CD4-positive, alpha-beta T cell (primary cell): ENCODE data around the gene TRIM37. TPM values are rescaled to one million over a fixed set of nuclear protein-coding genes. Genes with fewer than 3 reads are reported as not detected.
A peak's percentile ranks its signal among the peaks of the same experiment; 100 is the strongest.

Experiments used
- ATAC-seq: fragments of 200-7000 bp; cut with Tn5 transposase; one replicate; pipeline ENCODE4 v1.10.0; 2022; ENCODE audit warnings: mild to moderate bottlenecking; ENCODE audit not compliant: poor library complexity
- CTCF ChIA-PET: fragments of 350-600 bp; sonication (Branson Sonifier 250); formaldehyde crosslinking; loops from one replicate; lab custom pipeline; 2021; ENCODE audit warnings: antibody characterized with exemption, inconsistent platforms; lab: Charles Lee
- POLR2A ChIA-PET: fragments of 350-600 bp; sonication (Branson Sonifier 250); formaldehyde crosslinking; loops from one replicate; lab custom pipeline; 2021; ENCODE audit warnings: antibody characterized with exemption, inconsistent platforms; lab: Charles Lee
- DNase-seq, 14 experiments: peaks; one replicate each; pipeline ENCODE4 v3.0.0-alpha.2; 2013 to 2020; ENCODE audit warnings: mixed read lengths in 2 of 14
- H3K27ac ChIP-seq, 2 donors: one replicate each; pipeline versions ENCODE4 v1.5.1 to v1.7.0; 2013; ENCODE audit warnings: low read length in 2 of 2, low read depth in 1 of 2, mild to moderate bottlenecking in 1 of 2
- H3K27me3 ChIP-seq, 2 experiments: 1 replicate in 1 of 2; 2 replicates in 1 of 2; pipeline versions ENCODE4 v1.6.1 to v1.7.0; 2013; ENCODE audit warnings: low read length in 2 of 2, control low read depth in 1 of 2, mild to moderate bottlenecking in 1 of 2, moderate library complexity in 1 of 2; ENCODE audit not compliant: insufficient read depth in 2 of 2, control insufficient read depth in 1 of 2
- H3K36me3 ChIP-seq: one replicate; pipeline ENCODE4 v1.6.1; 2013; ENCODE audit warnings: low read length, control low read depth; ENCODE audit not compliant: insufficient read depth
- H3K4me1 ChIP-seq: one replicate; pipeline ENCODE4 v1.6.1; 2013; ENCODE audit warnings: low read length, control low read depth; ENCODE audit not compliant: insufficient read depth
- H3K4me3 ChIP-seq: one replicate; pipeline ENCODE4 v1.5.1; 2013; ENCODE audit warnings: mild to moderate bottlenecking, low read length, moderate library complexity
- H3K9me3 ChIP-seq, 2 experiments: 1 replicate in 1 of 2; 2 replicates in 1 of 2; pipeline versions ENCODE4 v1.6.1 to v1.7.0; 2013; ENCODE audit warnings: low read length in 2 of 2, mild to moderate bottlenecking in 2 of 2, control low read depth in 1 of 2, moderate library complexity in 1 of 2; ENCODE audit not compliant: control insufficient read depth in 1 of 2, insufficient read depth in 1 of 2
- H3K27ac Mint-ChIP-seq: one replicate; pipeline ENCODE4 v1.8.0; 2020; ENCODE audit warnings: mixed read lengths
- H3K27me3 Mint-ChIP-seq: one replicate; pipeline ENCODE4 v1.8.0; 2021; ENCODE audit warnings: mixed read lengths
- H3K36me3 Mint-ChIP-seq: one replicate; pipeline ENCODE4 v1.8.0; 2021; ENCODE audit warnings: low read depth, mixed read lengths
- H3K4me1 Mint-ChIP-seq: one replicate; pipeline ENCODE4 v1.8.0; 2021; ENCODE audit warnings: low read depth, mixed read lengths
- H3K4me3 Mint-ChIP-seq: one replicate; pipeline ENCODE4 v1.8.0; 2020; ENCODE audit warnings: mild to moderate bottlenecking, mixed read lengths
- H3K9me3 Mint-ChIP-seq: one replicate; pipeline ENCODE4 v1.8.0; 2020; ENCODE audit warnings: mixed read lengths
- intact Hi-C, 2 experiments: fragments of 100-400 bp; cut with DNase I in 1 of 2; cut with micrococcal nuclease in 1 of 2; formaldehyde crosslinking; loops; one replicate each; pipeline versions ENCODE4 v1.15.1 to v1.9.0; 2023 to 2025; cut with DNase I, micrococcal nuclease
- total RNA-seq, 174 experiments: library from RNA in 2 of 174; stranded (reverse) in 2 of 174; gene quantifications; one replicate each; pipeline ENCODE4 v1.2.3 and lab custom pipeline; 2021 to 2026
- TF ChIP-seq, protein P1 (sequence below): fragments of 200-600 bp; IDR thresholded peaks from one replicate; pipeline ENCODE4 v1.8.0; 2022; ENCODE audit warnings: antibody characterized with exemption, mild to moderate bottlenecking

Gene TRIM37
- total RNA-seq, 2 experiments from 2014 or later = 16.8 to 18.0 TPM

DNA sequence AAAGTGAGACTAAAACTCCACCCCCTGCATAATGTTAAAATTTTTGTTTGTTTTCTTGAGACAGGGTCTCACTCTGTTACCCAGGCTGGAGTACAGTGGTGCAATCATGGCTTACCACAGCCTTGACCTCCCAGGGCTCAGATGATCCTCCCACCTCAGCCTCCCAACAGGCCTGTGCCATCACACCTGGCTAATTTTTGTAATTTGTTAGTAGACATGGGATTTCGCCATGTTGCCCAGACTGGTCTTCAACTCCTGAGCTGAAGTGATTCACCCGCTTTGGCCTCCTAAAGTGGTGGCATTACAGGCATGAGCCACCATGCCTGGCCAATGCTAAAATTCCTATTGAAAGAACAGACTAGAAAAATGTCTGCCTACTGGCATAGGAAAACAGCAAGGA, 103.8 kb downstream of the TRIM37 start:
- H3K27me3 Mint-ChIP-seq = no peaks in the 10 kb centered on the region
- Histone ChIP-seq H3K4me3 (no peak overlapping the region), H3K27ac (no peak overlapping the region), H3K36me3 (peaks cover 17% of the 10 kb centered on the region), H3K4me1 (peaks cover 9% of the 10 kb centered on the region), H3K9me3 (no peaks in the 10 kb centered on the region), H3K27me3 (no peaks in the 10 kb centered on the region)
- peaks cover 12% of the 10 kb centered on the region for H3K4me1 Mint-ChIP-seq
- ATAC-seq = no peak
- peaks cover 33% of the 10 kb centered on the region for H3K36me3 Mint-ChIP-seq
- CTCF ChIA-PET = interaction anchor here (5.7 kb wide), 1 partner anchor 484 kb away, joined by 36 read pairs; no protein-coding TSS in a partner anchor
- TF ChIP-seq, protein P1, sequence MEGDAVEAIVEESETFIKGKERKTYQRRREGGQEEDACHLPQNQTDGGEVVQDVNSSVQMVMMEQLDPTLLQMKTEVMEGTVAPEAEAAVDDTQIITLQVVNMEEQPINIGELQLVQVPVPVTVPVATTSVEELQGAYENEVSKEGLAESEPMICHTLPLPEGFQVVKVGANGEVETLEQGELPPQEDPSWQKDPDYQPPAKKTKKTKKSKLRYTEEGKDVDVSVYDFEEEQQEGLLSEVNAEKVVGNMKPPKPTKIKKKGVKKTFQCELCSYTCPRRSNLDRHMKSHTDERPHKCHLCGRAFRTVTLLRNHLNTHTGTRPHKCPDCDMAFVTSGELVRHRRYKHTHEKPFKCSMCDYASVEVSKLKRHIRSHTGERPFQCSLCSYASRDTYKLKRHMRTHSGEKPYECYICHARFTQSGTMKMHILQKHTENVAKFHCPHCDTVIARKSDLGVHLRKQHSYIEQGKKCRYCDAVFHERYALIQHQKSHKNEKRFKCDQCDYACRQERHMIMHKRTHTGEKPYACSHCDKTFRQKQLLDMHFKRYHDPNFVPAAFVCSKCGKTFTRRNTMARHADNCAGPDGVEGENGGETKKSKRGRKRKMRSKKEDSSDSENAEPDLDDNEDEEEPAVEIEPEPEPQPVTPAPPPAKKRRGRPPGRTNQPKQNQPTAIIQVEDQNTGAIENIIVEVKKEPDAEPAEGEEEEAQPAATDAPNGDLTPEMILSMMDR = no peak
- H3K9me3 Mint-ChIP-seq = no peaks in the 10 kb centered on the region
- H3K27ac Mint-ChIP-seq = peak overlapping the region; percentile 47
- H3K4me3 Mint-ChIP-seq = no peak overlapping the region
- intact Hi-C loops = loop anchor here in 1 of 2 experiments (5.0 to 10.0 kb wide), 2 partner anchors 104 to 688 kb away; partner anchors contain the start of gene TRIM37
- POLR2A ChIA-PET = interaction anchor here (1.2 kb wide), 1 partner anchor 484 kb away, joined by 3 read pairs; no protein-coding TSS in a partner anchor
- DNase-seq = no peak

DNA sequence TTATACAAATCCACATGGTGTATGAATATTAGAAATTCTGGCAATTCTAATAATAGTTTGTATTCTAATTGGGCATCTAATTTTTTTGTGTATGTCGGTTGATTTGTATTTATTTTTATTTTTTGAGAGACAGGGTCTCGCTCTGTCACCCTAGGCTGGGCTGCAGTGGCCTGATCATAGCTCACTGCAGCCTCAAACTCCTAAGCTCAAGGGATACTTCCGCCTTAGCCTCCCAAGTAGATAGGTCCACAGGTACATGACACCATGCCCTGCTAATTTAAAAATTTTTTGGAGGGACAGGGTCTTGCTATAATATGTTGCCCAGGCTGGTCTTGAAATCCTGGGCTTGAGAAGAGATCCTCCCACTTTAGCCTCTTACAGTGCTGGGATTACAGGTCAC, 104.6 kb downstream of the TRIM37 start:
- Histone ChIP-seq H3K27ac (peak overlapping the region in 1 of 2 donors; percentile 54), H3K27me3 (no peaks in the 10 kb centered on the region), H3K4me1 (peaks cover 9% of the 10 kb centered on the region), H3K9me3 (no peaks in the 10 kb centered on the region), H3K4me3 (no peak overlapping the region), H3K36me3 (peaks cover 15% of the 10 kb centered on the region)
- peaks cover 12% of the 10 kb centered on the region for H3K4me1 Mint-ChIP-seq
- ChIA-PET POLR2A (interaction anchor here (1.0 to 1.4 kb wide), 3 partner anchors 370 to 483 kb away, joined by 3 to 8 read pairs (median 6); no protein-coding TSS in a partner anchor), CTCF (interaction anchor here (5.7 kb wide), 1 partner anchor 483 kb away, joined by 36 read pairs; no protein-coding TSS in a partner anchor)
- H3K9me3 Mint-ChIP-seq = no peaks in the 10 kb centered on the region
- no peak overlapping the region for H3K4me3 Mint-ChIP-seq
- DNase-seq = no peak
- H3K36me3 Mint-ChIP-seq = peaks cover 32% of the 10 kb centered on the region
- H3K27ac Mint-ChIP-seq = peak overlapping the region; percentile 91
- TF ChIP-seq, protein P1 = no peak
- no peaks in the 10 kb centered on the region for H3K27me3 Mint-ChIP-seq
- ATAC-seq = no peak
- intact Hi-C loops = loop anchor here in 1 of 2 experiments (5.0 to 10.0 kb wide), 2 partner anchors 105 to 687 kb away; partner anchors contain the start of gene TRIM37

DNA sequence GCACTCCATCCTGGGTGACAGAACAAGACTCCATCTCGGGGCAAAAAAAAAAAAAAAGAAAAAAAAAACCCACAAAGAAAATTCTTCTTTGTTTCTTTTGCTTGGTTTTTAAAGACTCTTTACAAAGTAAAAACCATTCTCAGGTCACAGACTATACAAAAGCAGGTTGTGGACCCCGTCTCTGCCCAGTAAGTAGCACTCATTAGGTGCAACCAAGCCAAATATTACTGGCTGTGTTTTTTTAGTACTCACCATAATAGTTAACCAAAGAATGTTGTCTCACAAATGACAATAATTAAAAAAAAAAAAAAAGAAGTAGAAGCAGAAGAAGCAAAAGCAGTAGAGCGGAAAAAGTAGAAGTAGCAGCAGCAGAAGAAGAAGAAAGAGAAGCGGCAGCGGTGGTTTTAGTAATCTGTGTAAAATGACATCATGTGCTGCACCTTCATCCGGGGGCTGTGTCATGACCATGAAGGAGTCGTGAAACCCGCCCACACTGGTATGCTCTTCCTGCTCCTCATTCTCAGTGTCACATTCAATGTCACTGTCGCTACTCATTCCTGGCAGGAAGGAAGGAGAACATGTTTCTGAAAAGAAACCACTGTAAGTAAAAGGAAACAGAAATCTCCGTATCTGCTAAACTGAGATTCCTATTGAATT, 105.4 kb downstream of the TRIM37 start:
- Mint-ChIP-seq H3K36me3 (peaks cover 36% of the 10 kb centered on the region), H3K27ac (peak overlapping the region; percentile 91), H3K27me3 (no peaks in the 10 kb centered on the region), H3K4me3 (peak overlapping the region; percentile 77), H3K4me1 (peaks cover 12% of the 10 kb centered on the region), H3K9me3 (no peaks in the 10 kb centered on the region)
- Histone ChIP-seq H3K9me3 (no peaks in the 10 kb centered on the region), H3K4me3 (peak overlapping the region; percentile 37), H3K36me3 (peaks cover 15% of the 10 kb centered on the region), H3K27ac (peak overlapping the region; percentile 54 to 57), H3K27me3 (no peaks in the 10 kb centered on the region), H3K4me1 (peaks cover 9% of the 10 kb centered on the region)
- intact Hi-C loops = loop anchor here in 1 of 2 experiments (1.0 to 10.0 kb wide), 3 partner anchors 106 to 686 kb away; partner anchors contain the start of gene TRIM37
- POLR2A ChIA-PET = interaction anchor here (1.0 to 1.4 kb wide), 3 partner anchors 370 to 483 kb away, joined by 3 to 8 read pairs (median 6); no protein-coding TSS in a partner anchor
- TF ChIP-seq, protein P1 = no peak
- CTCF ChIA-PET = no interaction called here
- ATAC-seq = peak; percentile 98
- DNase-seq = peak; percentile 36 to 92 (median 60)
